Activated CD4-positive, alpha-beta memory T cell treated with anti-CD3 and anti-CD28 coated beads, Interleukin-2, amount 10 ng/mL, durations not matched to agents 7 days and 5 days (primary cell): ENCODE data around the gene PEX5. TPM values are rescaled to one million over a fixed set of nuclear protein-coding genes. Genes with fewer than 3 reads are reported as not detected.
A peak's percentile ranks its signal among the peaks of the same experiment; 100 is the strongest.

Source experiments
- CTCF ChIA-PET: fragments of 350-600 bp; sonication (Branson Sonifier 250); formaldehyde crosslinking; loops from one replicate; lab custom pipeline; 2021; ENCODE audit warnings: antibody characterized with exemption, inconsistent platforms; lab: Charles Lee
- POLR2A ChIA-PET: fragments of 350-600 bp; sonication (Branson Sonifier 250); formaldehyde crosslinking; loops from one replicate; lab custom pipeline; 2021; ENCODE audit warnings: antibody characterized with exemption; lab: Charles Lee
- DNase-seq: peaks from one replicate; pipeline ENCODE4 v3.0.0-alpha.2; 2020
- H3K27ac Mint-ChIP-seq: one replicate; pipeline ENCODE4 v1.8.0; 2021; ENCODE audit warnings: mild to moderate bottlenecking, mixed read lengths
- H3K27me3 Mint-ChIP-seq: one replicate; pipeline ENCODE4 v1.8.0; 2021; ENCODE audit warnings: mixed read lengths
- H3K36me3 Mint-ChIP-seq: one replicate; pipeline ENCODE4 v1.8.0; 2021; ENCODE audit warnings: low read depth, mixed read lengths
- H3K4me1 Mint-ChIP-seq: one replicate; pipeline ENCODE4 v1.8.0; 2021; ENCODE audit warnings: mixed read lengths
- H3K4me3 Mint-ChIP-seq: one replicate; pipeline ENCODE4 v1.8.0; 2021; ENCODE audit warnings: mild to moderate bottlenecking, mixed read lengths
- H3K9me3 Mint-ChIP-seq: one replicate; pipeline ENCODE4 v1.8.0; 2021; ENCODE audit warnings: mixed read lengths
- total RNA-seq, 2 experiments: library from RNA; stranded (reverse); gene quantifications; one replicate each; pipeline ENCODE4 v1.2.3, GENCODE V29; 2021

PEX5 gene
- total RNA-seq, 2 experiments from 2014 or later = 15.0 to 15.4 TPM

DNA sequence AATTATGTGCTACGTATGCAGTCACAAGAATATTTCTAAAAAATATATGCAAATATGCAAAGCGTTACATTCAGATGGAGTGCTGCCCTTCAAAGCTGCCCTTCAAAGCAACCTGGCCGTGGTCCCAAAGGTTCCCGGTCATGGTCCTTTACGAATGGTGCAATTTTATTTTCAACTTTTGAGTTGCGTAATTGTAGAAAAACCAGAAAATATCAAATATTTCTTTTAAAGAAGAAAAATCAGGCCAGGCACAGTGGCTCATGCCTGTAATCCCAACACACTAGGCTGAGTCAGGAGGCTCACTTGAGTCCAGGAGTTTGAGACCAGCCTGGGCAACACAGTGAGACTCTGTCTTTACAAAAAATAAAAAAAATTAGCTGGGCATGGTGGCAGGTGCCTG lies 38.0 kb upstream of the PEX5 start:
- no peak overlapping the region for H3K27ac Mint-ChIP-seq
- H3K4me1 Mint-ChIP-seq = no peaks in the 10 kb centered on the region
- peaks cover 69% of the 10 kb centered on the region for H3K36me3 Mint-ChIP-seq
- DNase-seq = no peak
- H3K27me3 Mint-ChIP-seq = no peaks in the 10 kb centered on the region
- no peak overlapping the region for H3K4me3 Mint-ChIP-seq
- POLR2A ChIA-PET = no interaction called here
- CTCF ChIA-PET = no interaction called here
- no peaks in the 10 kb centered on the region for H3K9me3 Mint-ChIP-seq

DNA sequence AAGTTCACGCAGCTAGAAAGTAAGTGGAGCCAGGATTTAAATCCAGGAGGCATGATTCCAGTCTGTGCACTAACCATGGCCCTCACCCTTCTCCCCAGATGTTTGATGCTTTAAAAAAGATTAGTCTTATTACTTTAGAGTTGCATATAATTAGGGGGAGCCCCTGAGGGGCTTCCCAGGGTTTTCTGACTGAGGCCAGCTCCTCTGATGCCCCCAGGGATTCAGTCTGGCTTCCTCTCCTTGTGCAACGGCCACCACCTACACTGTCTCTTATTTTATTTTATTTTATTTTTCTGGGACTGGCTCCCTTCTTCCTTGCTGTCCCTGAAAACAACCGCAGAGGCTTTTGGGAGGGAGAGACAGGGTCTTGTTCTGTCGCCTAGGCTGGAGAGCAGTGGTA lies 36.7 kb upstream of the PEX5 start:
- CTCF ChIA-PET = interaction anchor here (1.2 to 1.5 kb wide), 2 partner anchors 8 to 9 kb away, joined by 3 read pairs; no protein-coding TSS in a partner anchor
- POLR2A ChIA-PET = no interaction called here

DNA sequence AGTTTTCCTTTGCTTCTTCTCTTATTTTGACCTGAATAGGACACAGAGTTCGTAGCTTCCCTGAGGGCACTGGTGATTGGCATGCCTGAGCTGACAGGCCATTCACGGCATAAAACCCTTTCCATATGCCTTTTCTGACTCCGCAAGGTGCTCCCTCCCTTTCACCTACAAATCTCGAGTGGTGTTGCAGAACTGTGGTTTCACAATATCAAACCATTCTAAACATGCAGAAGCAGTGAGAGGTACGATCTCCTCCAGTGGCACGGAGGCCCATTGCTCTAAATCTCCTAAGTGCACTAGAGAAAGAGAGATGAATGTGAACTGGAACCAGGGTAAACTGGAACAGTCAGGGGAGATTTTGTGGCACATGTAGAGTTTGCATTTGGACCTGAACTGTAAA lies 35.4 kb upstream of the PEX5 start:
- POLR2A ChIA-PET = no interaction called here
- H3K36me3 Mint-ChIP-seq = peaks cover 66% of the 10 kb centered on the region
- no peaks in the 10 kb centered on the region for H3K27me3 Mint-ChIP-seq
- no peak for DNase-seq
- no peak overlapping the region for H3K27ac Mint-ChIP-seq
- no peaks in the 10 kb centered on the region for H3K4me1 Mint-ChIP-seq
- H3K4me3 Mint-ChIP-seq = no peak overlapping the region
- H3K9me3 Mint-ChIP-seq = no peaks in the 10 kb centered on the region
- CTCF ChIA-PET = interaction anchor here (1.5 to 2.0 kb wide), 2 partner anchors 8 to 9 kb away, joined by 3 to 6 read pairs; no protein-coding TSS in a partner anchor

More for the DNA sequence above, 36.7 kb upstream of the PEX5 start:
- Mint-ChIP-seq H3K9me3 (no peaks in the 10 kb centered on the region), H3K36me3 (peaks cover 74% of the 10 kb centered on the region), H3K27me3 (no peaks in the 10 kb centered on the region), H3K27ac (no peak overlapping the region), H3K4me3 (no peak overlapping the region), H3K4me1 (no peaks in the 10 kb centered on the region)
- DNase-seq = no peak

DNA sequence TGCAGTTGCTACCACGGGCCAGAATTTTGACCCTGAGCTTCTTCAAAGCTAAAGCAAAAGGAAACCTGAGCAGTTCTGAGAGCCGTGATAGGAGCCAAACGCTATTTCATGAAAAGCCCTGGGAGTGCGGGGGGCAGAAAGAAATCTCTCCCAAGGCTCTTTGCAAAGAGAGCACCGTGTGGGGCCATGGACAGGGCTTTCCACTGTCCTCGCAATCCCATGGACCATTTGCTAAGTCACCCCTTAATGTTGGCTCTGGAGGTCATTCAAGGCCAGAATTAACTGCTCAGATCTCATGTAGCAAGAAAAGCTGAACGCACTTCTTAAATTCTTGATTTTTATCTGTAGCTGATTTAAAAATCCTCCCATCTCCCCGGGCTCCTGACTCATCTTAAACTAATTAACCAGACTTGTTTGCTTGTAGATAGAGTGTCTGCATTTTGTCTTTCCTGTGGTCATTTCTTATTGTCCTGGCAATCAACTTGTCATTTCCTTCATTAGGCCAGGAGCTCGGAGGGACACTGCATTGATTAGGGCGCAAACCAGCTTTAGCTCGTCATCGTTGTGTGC lies 34.5 kb upstream of the PEX5 start:
- H3K36me3 Mint-ChIP-seq = peaks cover 60% of the 10 kb centered on the region
- H3K4me3 Mint-ChIP-seq = no peak overlapping the region
- CTCF ChIA-PET = interaction anchor here (0.7 to 2.0 kb wide), 2 partner anchors 9 to 10 kb away, joined by 3 to 6 read pairs; no protein-coding TSS in a partner anchor
- no peaks in the 10 kb centered on the region for H3K27me3 Mint-ChIP-seq
- H3K27ac Mint-ChIP-seq = no peak overlapping the region
- POLR2A ChIA-PET = no interaction called here
- H3K9me3 Mint-ChIP-seq = no peaks in the 10 kb centered on the region
- DNase-seq = no peak
- H3K4me1 Mint-ChIP-seq = no peaks in the 10 kb centered on the region

DNA sequence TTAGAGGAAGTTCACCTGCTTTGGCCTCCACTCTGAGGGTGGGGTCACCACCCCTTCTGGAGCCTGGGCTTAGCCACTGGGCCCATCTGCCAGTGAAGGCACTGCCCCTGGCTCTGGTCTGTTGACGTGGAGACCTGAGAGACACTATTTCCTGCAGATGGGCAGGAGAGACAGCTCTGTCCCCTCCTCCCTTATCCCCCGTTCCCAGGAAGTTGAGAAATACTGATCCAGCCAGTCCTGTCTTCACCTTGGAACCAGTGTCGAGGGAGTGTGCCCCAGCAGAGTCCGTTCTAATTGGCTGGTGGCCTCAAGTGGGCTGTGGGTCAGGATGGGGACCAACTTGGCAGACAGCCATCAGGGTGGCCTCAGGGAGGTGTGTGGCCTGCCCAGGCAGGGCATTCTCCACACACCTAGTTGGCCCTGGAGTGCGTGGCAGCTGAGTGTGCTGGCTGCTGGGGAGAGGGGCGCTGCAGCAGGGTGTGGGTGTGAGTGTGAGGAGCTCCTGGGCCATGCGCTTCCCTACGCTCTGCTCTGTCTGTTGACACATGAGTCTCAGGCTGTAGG lies 33.9 kb upstream of the PEX5 start:
- Mint-ChIP-seq H3K4me3 (no peak overlapping the region), H3K27ac (no peak overlapping the region), H3K4me1 (no peaks in the 10 kb centered on the region), H3K27me3 (no peaks in the 10 kb centered on the region), H3K9me3 (no peaks in the 10 kb centered on the region), H3K36me3 (peaks cover 54% of the 10 kb centered on the region)
- no peak for DNase-seq
- POLR2A ChIA-PET = no interaction called here
- CTCF ChIA-PET = interaction anchor here (2.0 kb wide), 1 partner anchor 10 kb away, joined by 6 read pairs; no protein-coding TSS in a partner anchor

DNA sequence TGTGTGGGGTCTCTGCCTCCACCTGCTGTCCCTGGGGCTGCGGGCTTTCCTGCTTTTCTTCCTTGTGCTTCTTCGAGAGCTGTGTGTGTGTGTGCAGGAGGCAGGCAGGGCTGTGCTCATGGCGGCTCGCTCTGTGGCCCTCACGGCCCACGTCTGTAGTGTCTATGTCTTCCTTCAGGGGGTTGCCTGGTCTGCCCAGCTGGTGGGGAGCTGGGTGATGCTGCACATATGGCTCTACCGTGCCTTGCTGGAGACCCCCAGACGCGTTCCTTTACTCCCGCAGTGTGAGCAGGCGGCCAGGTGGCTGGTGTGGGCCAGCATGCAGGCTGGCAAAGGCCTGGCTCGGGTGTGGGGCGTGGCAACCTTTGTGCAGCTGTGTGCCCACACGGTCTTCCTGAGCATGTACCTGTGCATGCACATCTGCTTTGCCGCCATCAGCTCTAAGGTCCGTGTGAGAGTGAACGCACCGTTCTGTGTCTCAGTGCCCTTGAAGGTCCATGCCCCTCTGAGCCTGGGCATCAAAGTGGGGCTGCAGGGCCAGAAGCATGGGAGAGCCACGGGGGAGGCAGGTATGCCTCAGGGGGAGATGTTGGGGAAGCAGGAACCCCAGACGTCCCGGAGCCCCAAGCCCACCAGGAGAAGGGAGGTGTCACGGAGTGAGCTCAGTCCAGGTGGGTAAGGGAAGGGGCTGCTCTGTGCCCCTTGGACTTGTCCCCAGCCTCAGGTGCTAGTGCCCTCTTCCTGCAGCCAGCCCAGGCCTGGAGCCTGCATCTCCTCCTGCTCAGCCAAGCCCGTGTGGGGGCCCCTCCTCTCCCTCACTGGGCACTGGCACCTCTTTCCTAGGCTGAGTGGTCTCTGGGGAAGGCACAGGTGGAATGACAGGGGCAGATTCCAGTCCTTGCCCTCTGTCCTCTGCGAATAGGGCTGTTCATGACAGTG lies 33.0 kb upstream of the PEX5 start:
- ChIA-PET POLR2A (no interaction called here), CTCF (no interaction called here)
- no peaks in the 10 kb centered on the region for H3K9me3 Mint-ChIP-seq
- no peak overlapping the region for H3K4me3 Mint-ChIP-seq
- H3K27me3 Mint-ChIP-seq = no peaks in the 10 kb centered on the region
- H3K27ac Mint-ChIP-seq = no peak overlapping the region
- peaks cover 49% of the 10 kb centered on the region for H3K36me3 Mint-ChIP-seq
- no peak for DNase-seq
- no peaks in the 10 kb centered on the region for H3K4me1 Mint-ChIP-seq

DNA sequence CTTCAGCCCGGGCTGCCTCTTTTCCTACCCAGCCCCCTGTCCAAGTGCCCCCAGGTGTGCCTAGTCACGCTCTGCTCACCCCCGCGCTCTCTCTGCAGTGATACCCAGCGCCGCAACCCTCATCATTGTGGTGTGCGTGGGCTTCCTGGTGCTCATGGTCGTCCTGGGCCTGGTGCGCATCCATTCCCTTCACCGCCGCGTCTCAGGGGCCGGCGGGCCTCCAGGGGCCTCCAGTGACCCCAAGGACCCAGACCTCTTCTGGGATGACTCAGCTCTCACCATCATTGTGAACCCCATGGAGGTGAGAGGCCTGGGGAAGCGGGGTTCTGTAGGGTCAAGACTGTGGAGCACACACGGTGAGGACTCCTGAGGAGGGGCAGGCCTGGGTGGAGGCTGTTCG lies 32.1 kb upstream of the PEX5 start:
- Mint-ChIP-seq H3K4me1 (no peaks in the 10 kb centered on the region), H3K27me3 (peaks cover under 1% of the 10 kb centered on the region), H3K4me3 (no peak overlapping the region), H3K9me3 (no peaks in the 10 kb centered on the region), H3K36me3 (peaks cover 49% of the 10 kb centered on the region), H3K27ac (no peak overlapping the region)
- POLR2A ChIA-PET = no interaction called here
- CTCF ChIA-PET = no interaction called here
- DNase-seq = no peak

DNA sequence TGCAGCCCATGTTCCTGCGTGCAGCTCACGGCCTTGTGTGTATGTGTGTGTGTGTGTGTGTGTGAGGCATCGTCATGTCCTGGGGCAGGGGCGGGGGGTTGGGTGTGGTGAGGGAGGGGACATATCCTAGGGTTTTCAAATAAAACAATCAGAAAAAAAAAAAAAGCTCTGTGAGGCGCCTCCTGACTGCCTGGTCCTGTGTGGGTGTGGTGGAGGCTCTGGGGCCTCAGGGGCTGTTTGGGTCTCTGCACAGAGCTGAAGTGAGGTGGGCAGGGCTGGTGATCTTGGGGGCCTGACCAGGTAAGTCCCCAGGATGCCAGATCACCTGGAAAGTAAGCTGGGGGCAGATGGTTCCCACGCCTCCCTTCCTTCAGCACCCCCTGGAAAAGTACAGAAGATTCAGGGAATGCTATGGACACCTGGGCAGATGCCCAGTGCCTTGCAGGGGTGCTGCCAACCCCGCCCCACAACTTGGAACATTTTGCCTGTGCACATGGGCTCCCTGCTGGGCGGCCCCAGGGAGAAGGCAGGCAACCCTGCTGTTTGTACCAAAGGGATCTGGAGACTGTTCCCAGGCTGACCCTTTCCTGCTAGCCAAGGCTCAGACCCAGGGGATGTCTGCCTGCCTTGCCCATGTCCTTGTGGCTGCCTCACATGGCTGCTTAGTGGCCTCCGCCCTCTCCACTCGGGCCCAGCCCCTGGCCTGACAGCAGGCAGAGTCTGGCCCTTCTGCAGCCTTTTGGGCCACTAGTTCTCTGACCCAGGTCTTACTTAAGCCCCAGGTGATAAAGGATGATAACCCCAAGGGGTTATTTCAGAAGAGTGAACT lies 30.5 kb upstream of the PEX5 start:
- ChIA-PET CTCF (no interaction called here), POLR2A (no interaction called here)
- H3K9me3 Mint-ChIP-seq = no peaks in the 10 kb centered on the region
- DNase-seq = no peak
- H3K27ac Mint-ChIP-seq = no peak overlapping the region
- H3K27me3 Mint-ChIP-seq = peaks cover 11% of the 10 kb centered on the region
- peaks cover 39% of the 10 kb centered on the region for H3K36me3 Mint-ChIP-seq
- no peak overlapping the region for H3K4me3 Mint-ChIP-seq
- peaks cover 6% of the 10 kb centered on the region for H3K4me1 Mint-ChIP-seq

DNA sequence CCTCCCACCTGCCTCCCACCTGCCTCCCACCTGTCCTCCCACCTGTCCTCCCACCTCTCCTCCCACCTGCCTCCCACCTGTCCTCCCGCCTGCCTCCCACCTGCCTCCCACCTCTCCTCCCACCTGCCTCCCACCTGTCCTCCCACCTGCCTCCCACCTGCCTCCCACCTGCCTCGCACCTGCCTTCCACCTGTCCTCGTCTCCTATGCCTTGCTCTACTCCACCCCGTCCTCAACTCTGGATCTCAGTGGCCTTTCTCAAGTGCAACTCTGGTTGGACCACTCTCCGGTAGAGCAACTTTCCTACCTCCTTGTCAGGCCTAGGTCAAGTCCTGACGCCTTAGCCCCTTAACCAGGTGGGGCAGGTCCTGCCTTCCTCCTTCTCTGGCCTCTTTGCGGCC lies 29.3 kb upstream of the PEX5 start:
- Mint-ChIP-seq H3K9me3 (no peaks in the 10 kb centered on the region), H3K4me3 (no peak overlapping the region), H3K36me3 (peaks cover 27% of the 10 kb centered on the region), H3K4me1 (peaks cover 6% of the 10 kb centered on the region), H3K27ac (no peak overlapping the region), H3K27me3 (peaks cover 12% of the 10 kb centered on the region)
- ChIA-PET POLR2A (no interaction called here), CTCF (no interaction called here)
- DNase-seq = no peak

DNA sequence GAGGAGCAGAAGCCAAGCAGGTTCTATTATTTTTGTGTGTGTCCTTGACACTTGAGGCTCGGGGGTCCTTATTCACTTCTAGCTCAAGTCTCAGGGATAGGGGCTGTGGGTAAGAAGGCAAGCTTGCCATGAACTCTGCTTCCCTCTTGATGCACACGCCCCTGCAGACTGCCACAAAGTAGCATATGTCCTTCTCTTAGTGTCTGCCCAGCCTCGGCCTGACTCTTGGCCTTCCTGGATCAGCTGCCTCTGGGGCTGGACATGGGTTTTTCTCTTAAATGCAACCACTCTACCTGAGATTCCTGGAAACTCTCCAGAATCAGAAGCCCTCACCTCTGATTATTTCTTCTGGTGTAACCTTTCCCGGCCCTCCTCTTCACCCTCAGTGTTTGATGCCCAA lies 28.2 kb upstream of the PEX5 start:
- no peak overlapping the region for H3K4me3 Mint-ChIP-seq
- no peak overlapping the region for H3K27ac Mint-ChIP-seq
- peaks cover 17% of the 10 kb centered on the region for H3K27me3 Mint-ChIP-seq
- DNase-seq = no peak
- no peaks in the 10 kb centered on the region for H3K9me3 Mint-ChIP-seq
- POLR2A ChIA-PET = interaction anchor here (1.1 kb wide), 1 partner anchor 31 kb away, joined by 3 read pairs; no protein-coding TSS in a partner anchor
- CTCF ChIA-PET = interaction anchor here (1.2 kb wide), 1 partner anchor 8 kb away, joined by 3 read pairs; no protein-coding TSS in a partner anchor
- H3K4me1 Mint-ChIP-seq = peaks cover 6% of the 10 kb centered on the region
- peaks cover 17% of the 10 kb centered on the region for H3K36me3 Mint-ChIP-seq

DNA sequence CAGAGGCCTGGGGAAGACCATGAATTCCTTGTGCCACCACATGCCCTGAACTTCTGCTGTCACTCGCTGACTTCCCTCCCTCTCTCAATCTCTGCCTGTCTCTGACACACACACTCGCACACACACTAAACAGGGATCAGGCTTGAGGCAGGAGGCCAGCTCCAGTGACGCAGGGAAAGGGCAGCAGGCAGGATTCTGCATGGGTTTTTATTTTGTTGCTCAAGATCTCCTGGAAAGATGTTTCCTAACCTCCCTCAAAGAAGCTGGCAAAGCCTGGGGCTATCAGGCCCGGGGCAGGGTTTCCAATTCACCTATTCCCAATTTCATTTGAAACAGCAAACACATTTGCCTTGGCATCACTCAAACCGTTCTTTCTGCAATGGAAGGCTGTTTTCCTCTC lies 27.7 kb upstream of the PEX5 start:
- no peak overlapping the region for H3K27ac Mint-ChIP-seq
- POLR2A ChIA-PET = interaction anchor here (1.1 kb wide), 2 partner anchors 31 to 39 kb away, joined by 3 read pairs; no protein-coding TSS in a partner anchor
- H3K4me3 Mint-ChIP-seq = no peak overlapping the region
- H3K4me1 Mint-ChIP-seq = peaks cover 6% of the 10 kb centered on the region
- peaks cover 3% of the 10 kb centered on the region for H3K9me3 Mint-ChIP-seq
- DNase-seq = no peak
- CTCF ChIA-PET = interaction anchor here (1.2 kb wide), 1 partner anchor 8 kb away, joined by 3 read pairs; no protein-coding TSS in a partner anchor
- H3K27me3 Mint-ChIP-seq = peaks cover 18% of the 10 kb centered on the region
- peaks cover 14% of the 10 kb centered on the region for H3K36me3 Mint-ChIP-seq

DNA sequence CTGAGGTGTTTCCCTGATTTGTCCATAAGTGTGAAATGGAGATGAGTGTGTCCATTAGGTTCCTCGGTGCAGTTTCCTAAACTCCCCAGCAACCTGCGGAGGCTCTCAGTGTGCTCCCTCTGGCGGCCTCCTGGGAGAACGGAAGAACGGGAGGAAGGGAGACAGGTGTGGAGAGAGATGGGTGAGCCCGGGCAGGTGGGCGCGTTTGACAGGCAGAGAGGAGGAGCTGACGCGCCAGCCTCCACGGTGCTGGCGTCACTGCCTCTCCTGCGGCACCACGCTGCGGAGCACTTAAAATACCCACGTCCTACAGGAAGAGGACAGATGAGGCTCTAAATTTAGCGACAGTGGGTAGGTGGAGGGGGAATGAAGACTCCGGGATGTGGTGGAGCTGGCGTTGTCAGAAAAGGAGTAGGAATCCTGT lies 26.8 kb upstream of the PEX5 start:
- Mint-ChIP-seq H3K27ac (no peak overlapping the region), H3K36me3 (peaks cover 9% of the 10 kb centered on the region), H3K4me3 (no peak overlapping the region), H3K4me1 (peaks cover 6% of the 10 kb centered on the region), H3K9me3 (peaks cover 9% of the 10 kb centered on the region), H3K27me3 (peaks cover 18% of the 10 kb centered on the region)
- CTCF ChIA-PET = interaction anchor here (0.6 to 1.2 kb wide), 2 partner anchors 9 to 854 kb away, joined by 3 read pairs; no protein-coding TSS in a partner anchor
- DNase-seq = peak; percentile 22
- POLR2A ChIA-PET = interaction anchor here (1.0 to 1.1 kb wide), 2 partner anchors 40 to 219 kb away, joined by 3 read pairs; partner anchors contain the start of genes C12orf57 and RNU7-1
